GM21619 (cell line): ENCODE measurements around the gene PAM.

Experiments used
- ATAC-seq: cut with Tn5 transposase; IDR thresholded peaks from one replicate; pipeline ENCODE4 v1.9.1; 2021; ENCODE audit not compliant: unreplicated experiment

PAM gene

DNA sequence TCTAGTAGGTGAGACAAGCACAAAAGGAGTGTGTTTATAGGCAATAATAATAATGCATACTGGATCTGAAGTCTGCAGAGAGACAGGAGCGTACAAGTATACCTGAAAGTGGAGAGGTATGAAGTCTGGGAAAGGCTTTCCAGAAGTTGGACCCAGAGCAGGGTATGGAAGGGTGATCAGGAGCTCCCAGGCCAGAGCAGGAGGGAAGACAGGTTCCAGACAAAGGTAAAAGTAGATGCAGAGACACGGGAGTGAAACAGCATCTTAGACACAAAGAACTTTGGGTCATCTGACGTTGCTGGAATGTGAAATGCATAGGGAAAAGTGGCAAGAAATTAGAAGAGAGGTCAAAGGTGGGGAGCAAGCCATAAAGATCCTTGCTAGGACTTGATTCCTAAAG, 175.1 kb downstream of the PAM start:
- no peak for ATAC-seq

DNA sequence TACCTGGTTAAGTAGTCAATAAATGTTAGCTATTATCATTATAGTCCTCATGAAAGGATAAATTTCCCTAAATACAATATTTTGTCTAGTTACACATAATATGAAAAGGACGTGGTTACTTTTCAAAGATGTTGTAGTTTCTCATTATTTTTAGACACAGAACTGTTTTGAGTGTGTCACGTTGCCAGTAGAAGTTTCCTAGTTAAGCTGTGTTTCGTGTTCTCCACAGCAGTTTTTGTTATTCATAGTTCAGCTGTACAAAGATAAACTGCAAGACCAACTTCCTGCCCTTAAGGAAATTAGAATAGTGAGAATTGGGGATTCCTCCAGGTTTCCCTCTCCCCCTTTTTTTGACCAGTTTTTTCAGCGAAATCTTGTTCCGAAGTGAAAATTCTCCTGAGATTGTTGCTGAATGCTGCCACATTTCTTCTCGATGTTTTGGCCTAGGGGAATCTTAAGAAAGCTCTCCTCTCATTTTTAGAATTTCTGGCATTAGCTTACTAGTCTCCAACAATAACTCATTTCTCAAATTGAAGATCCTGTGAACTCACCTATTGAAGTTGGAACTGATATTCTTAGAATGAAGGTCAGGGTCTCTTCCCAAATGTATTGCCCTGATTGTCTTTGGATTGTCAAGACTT, 176.1 kb downstream of the PAM start:
- ATAC-seq = no peak

GRCh38 chr5:102932781-102933180, 177.7 kb downstream of the PAM start:
- ATAC-seq = no peak

DNA sequence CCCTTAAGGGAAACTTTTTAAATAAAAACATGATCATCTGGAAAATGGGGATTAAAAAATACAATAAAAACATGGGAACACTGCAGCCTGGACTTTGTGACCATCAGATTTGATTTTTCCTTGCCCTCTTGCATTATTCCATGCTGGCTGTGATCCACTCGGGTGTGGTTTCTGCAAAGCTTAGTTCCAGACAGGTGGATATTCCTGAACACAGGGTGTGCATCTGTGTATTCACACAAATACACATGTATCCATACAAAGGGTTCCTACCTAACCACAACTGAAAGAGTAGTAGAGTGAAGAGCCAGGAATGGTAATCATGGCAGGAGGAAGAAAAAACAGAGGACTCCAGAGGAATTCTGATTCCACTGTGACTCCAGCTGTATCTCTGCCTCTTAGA, 178.2 kb downstream of the PAM start:
- ATAC-seq = no peak

- no peak for ATAC-seq
Measured at GRCh38 chr5:102933721-102934459, 178.8 kb downstream of the PAM start.

DNA sequence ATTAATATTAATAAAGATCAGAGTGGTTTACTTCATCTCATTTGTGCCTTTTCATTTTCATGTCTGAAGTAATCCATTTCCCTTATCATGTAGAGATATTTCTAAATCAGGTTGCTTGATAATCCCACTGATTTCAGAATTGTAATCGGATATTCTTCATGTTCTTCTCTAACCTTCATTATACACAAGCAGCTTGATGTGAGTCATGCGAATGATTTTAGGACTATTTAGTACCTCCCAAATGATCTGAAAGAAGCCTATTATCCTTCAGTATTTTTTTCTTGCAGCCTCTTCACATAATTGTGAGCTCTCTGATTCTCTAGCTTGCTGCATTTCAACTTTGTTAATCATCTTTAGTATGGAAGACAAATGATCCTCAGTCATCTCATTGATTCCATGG, 182.8 kb downstream of the PAM start:
- ATAC-seq = no peak

DNA sequence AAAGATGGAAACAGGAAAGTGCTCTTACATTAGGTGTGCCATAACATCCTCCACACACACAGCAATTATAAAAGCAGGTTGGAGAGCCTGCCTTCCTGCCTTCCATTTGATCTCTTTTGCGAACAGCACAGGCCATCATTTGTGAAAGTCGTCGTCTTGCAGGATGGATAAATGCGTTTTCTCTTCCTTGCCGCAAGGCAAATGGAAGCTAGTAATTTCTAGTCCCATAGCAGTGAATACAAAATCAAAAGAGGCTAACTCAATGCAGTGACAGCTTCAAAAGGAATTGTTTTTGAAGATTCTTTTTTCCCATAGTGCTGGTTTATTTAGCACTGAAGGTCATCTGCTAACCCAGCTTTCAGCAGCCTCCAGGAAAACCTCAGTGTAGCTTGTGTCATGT, 186.0 kb downstream of the PAM start:
- no peak for ATAC-seq

- no peak for ATAC-seq
Measured at GRCh38 chr5:102946414-102946813, 191.3 kb downstream of the PAM start.

DNA sequence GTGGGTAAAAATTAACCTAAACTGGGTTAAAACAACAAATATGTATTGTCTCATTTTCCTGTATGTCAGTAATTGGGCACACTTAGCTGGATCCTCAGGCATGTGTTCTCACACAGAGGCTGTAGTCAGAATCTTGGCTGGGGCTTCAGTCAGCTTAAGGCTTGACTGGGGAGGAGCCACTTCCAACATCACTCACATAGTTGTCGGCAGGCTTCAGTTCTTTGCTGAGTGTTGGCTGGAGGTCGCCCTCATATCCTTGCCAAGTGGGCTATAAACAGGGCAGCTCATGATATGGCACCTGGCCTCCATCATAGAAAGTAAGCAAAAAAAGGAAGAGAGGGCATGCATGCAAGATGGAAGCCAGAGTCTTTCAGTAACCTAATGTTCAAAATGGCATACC, 191.9 kb downstream of the PAM start:
- ATAC-seq = no peak

- no peak for ATAC-seq
Measured at GRCh38 chr5:102955488-102955887, 200.4 kb downstream of the PAM start.

DNA sequence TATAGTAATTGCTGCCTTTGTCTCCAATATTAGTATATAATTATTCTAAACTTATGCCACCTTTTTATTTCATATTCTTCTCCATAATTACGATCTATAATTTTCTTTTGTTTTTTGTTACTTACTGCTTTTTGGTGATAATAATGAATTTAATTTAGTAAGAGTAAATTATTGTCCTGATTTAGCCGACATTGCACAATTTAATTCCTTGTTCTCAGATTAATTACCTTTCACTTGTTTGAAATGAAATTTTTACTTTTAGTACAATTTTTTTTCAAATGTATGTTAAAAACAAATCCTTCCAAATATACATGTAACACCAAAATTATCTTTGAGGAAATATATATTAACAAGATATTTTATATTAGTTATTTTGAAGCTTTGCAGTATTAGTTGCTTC, 201.5 kb downstream of the PAM start:
- ATAC-seq = no peak

DNA sequence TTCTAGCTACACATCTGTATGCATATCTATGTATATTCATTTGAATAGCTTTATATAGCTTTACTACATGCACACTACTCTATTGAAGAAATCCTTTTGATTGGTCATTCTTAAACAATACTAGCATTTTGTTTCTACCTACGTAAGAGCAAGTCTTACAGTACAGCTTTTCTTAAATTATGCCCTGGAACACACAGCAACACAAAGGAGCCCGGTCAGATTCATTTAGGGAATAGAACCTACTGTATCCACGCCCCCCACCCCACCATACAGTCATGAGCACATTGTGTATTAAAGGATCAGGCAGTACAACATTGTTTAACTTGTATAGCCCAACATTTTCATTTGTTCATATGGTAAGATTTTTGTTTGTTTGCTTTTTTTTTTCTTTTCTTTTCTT, 202.0 kb downstream of the PAM start:
- ATAC-seq = no peak

DNA sequence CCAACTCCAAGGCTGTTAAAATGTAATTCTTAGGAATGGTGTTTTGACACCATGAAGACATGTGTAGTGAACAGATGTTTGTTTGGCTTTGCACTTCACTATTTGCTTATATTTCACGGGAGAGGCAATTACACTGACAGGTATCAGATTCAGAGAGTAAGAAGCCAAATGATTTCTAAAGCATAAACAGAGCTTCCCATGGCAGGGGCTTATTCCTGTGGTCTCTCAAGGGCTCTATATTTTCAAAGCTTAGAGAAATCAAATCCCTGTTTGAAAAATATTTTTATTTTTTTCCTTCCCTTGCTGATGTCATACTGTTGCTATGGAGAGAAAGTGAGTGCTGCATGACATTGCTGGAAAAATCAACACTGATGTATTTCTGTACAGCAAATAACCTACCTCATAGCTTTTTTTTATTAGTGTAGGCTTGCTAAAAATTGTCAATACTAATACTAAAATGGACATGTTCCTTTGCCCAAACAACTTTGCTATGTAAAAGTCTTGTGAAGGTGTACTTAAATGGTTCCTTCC, 203.4 kb downstream of the PAM start:
- ATAC-seq = peak; percentile 13

- ATAC-seq = peak; percentile 69
Measured at GRCh38 chr5:102959055-102959454, 203.9 kb downstream of the PAM start.

- ATAC-seq = no peak
Measured at GRCh38 chr5:102961671-102962070, 206.6 kb downstream of the PAM start.

DNA sequence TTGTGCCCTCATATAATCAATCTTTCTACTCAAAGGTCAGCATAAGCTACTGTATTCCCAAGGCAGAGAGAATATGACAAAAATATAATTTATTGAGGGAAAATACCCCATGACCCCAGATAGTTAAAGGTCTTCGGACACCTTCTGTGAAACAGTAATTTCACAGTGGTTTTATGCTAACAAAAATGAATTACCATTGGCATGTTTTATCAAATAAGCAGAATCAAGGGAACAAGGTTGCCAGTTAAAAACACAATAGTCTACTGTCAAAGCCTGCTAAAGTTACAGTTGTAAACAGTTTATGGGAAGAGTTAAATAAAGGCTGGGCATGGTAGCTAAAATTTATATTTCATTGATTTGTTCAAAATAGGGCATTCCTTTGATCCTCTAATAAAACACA, 210.5 kb downstream of the PAM start:
- no peak for ATAC-seq

DNA sequence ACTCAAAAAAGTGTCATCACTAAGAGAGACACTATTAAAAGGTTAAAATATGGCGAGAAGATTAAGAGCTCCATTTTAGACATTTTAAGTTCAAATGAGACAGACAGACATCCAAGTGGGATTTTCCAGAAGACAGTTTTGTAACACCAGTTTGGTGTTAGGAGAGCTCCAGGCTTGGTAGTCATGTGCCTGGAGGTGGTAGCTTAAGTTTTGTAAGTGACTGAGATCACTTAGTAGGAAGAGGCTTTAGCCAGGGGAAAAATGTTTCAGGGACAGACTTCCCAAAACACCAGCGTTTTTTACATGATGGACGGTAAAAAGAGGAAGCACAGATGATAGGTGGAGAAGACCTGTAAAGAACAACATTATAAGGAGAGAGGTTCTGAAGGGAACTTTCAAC, 214.5 kb downstream of the PAM start:
- no peak for ATAC-seq

GRCh38 chr5:102971676-102972293, 216.7 kb downstream of the PAM start:
- peak; percentile 73 for ATAC-seq

DNA sequence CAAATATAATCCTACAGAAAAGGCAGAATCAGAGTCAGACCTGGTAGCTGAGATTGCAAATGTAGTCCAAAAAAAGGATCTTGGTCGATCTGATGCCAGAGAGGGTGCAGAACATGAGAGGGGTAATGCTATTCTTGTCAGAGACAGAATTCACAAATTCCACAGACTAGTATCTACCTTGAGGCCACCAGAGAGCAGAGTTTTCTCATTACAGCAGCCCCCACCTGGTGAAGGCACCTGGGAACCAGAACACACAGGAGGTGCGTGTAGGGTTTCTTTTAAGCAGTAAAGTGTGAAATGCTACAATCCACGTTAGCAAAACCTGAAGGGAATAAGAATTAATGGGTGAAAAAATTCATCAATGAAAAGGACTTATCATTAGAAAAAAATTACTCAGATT, 219.1 kb downstream of the PAM start:
- ATAC-seq = no peak

DNA sequence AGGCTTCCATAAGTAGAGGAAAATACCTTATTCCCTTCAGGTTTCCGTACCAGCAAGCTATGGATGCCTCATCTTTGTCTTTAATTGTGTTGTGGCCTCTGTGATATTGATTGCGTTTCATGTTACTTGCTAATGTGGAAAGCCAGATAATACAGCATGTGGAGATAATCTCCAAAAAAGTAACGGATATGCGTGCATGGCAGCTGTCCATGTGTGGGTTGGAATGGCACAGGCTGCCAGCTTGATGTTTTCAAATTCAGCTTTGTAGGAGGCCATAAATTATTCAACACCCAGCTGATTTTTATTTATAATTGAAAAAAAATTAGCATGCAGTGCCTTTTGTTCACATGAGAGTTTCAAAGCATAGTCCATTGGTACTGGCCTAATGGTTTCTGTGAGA, 219.9 kb downstream of the PAM start:
- no peak for ATAC-seq

DNA sequence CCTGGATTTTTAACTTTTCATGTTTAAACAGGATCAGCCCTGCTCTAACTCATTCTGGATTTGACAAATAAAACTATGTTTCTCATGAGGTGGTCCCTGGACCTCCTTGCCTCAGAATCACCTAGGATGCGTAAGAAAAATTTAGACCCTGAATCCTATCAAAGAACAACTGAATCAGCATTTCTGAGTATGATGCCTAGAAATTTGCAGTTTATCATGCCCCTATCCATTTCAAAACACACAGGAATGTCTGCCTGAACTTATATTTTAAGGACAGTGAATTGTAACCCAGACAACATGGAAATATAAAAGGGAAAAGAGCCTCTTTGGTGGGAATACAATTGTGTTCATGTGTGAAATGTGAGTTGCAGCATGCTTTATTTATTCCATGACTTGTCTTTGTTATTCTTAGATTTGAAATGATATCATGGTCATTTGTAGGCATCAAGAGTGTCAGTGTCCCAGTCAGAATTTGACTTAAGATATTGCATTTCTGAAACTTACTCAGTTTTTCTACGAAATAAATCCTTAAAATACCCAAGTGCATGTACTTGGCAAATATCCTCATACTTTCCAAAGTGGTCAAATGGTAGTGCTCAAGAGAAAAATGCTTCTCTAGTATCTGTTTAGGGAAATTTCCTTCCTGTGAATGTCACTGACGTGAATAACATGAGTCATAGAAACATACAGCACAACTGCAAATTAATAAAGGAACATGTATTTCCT, 220.5 kb downstream of the PAM start:
- no peak for ATAC-seq
